SK-N-SH (cell line): Measurements from ENCODE around the gene BTBD9. TPM values are rescaled to one million over a fixed set of nuclear protein-coding genes. Genes with fewer than 3 reads are reported as not detected.

Source experiments
- CTCF ChIA-PET: fragments of 300-600, 350-600 bp; formaldehyde crosslinking; extraction: SDS; loops from one replicate; lab custom pipeline; 2021; lab: Yijun Ruan, JAX
- POLR2A ChIA-PET: fragments of 350-600 bp; sonication (Branson Sonifier 250); formaldehyde crosslinking; extraction: SDS; loops from one replicate; lab custom pipeline; 2020; ENCODE audit warnings: antibody characterized with exemption, inconsistent platforms; lab: Yijun Ruan, JAX
- DNase-seq: peaks from one replicate; pipeline ENCODE4 v3.0.0; 2012
- H2AFZ ChIP-seq: fragments of 200-600 bp; sonication (generic); 2 replicates; pipeline ENCODE4 v1.8.1; 2016; ENCODE audit warnings: antibody characterized with exemption, mild to moderate bottlenecking, low read depth
- H3F3A ChIP-seq: fragments of 200-600 bp; sonication (generic); replicated peaks from 2 replicates; pipeline ENCODE3; 2016; ENCODE audit warnings: antibody characterized with exemption, mild to moderate bottlenecking; ENCODE audit not compliant: insufficient read depth
- H3K27ac ChIP-seq, 2 experiments: fragments of 200-500 bp in 1 of 2; fragments of 200-600 bp in 1 of 2; sonication (Bioruptor generic) in 1 of 2; sonication (generic), shearing (Covaris generic) in 1 of 2; 2 replicates each; pipeline versions ENCODE4 v1.5.1 to v1.6.1; 2014 to 2016; ENCODE audit warnings: low read depth in 2 of 2, inconsistent platforms in 1 of 2, low read length in 1 of 2, mild to moderate bottlenecking in 1 of 2, mixed read lengths in 1 of 2
- H3K27me3 ChIP-seq: fragments of 200-600 bp; sonication (generic), shearing (Covaris generic); 2 replicates; pipeline ENCODE4 v1.6.1; 2016; ENCODE audit warnings: mixed run types; ENCODE audit not compliant: insufficient read depth
- H3K36me3 ChIP-seq, 2 experiments: fragments of 200-500 bp in 1 of 2; fragments of 200-600 bp in 1 of 2; sonication (Bioruptor generic) in 1 of 2; sonication (generic) in 1 of 2; replicated peaks in 1 of 2; 2 replicates each; pipeline versions ENCODE3 to v1.5.1; 2014 to 2016; ENCODE audit warnings: low read length in 1 of 2, mild to moderate bottlenecking in 1 of 2; ENCODE audit not compliant: insufficient read depth in 2 of 2, control insufficient read depth in 1 of 2
- H3K4me1 ChIP-seq, 2 experiments: fragments of 200-500 bp in 1 of 2; fragments of 200-600 bp in 1 of 2; sonication (Bioruptor generic) in 1 of 2; sonication (generic), shearing (Covaris generic) in 1 of 2; 2 replicates each; pipeline versions ENCODE4 v1.5.1 to v1.6.1; 2014 to 2016; ENCODE audit warnings: low read depth in 1 of 2, low read length in 1 of 2, mixed run types in 1 of 2; ENCODE audit not compliant: insufficient read depth in 2 of 2, control insufficient read depth in 1 of 2
- H3K4me2 ChIP-seq: fragments of 200-600 bp; sonication (generic), shearing (Covaris generic); 2 replicates; pipeline ENCODE4 v1.6.1; 2017; ENCODE audit warnings: mixed run types
- H3K4me3 ChIP-seq, 2 experiments: fragments of 200-500 bp in 1 of 2; fragments of 200-600 bp in 1 of 2; sonication (Bioruptor generic) in 1 of 2; sonication (generic), shearing (Covaris generic) in 1 of 2; 2 replicates each; pipeline versions ENCODE4 v1.5.1 to v1.8.1; 2014 to 2016; ENCODE audit warnings: low read depth in 2 of 2, inconsistent platforms in 1 of 2, low read length in 1 of 2, mild to moderate bottlenecking in 1 of 2, mixed read lengths in 1 of 2, moderate library complexity in 1 of 2
- H3K79me2 ChIP-seq: fragments of 200-600 bp; sonication (generic); 2 replicates; pipeline ENCODE4 v1.8.1; 2017; ENCODE audit warnings: mild to moderate bottlenecking; ENCODE audit not compliant: insufficient read depth
- H3K9ac ChIP-seq: fragments of 200-600 bp; sonication (generic); 2 replicates; pipeline ENCODE4 v1.6.1; 2017; ENCODE audit warnings: mixed run types
- H3K9me2 ChIP-seq: fragments of 200-600 bp; sonication (generic); 2 replicates; pipeline ENCODE4 v1.6.1; 2017; ENCODE audit warnings: mixed run types
- H3K9me3 ChIP-seq: fragments of 200-600 bp; sonication (generic); 2 replicates; pipeline ENCODE4 v1.6.1; 2017; ENCODE audit warnings: mixed run types, mild to moderate bottlenecking, moderate library complexity
- H4K20me1 ChIP-seq: fragments of 200-600 bp; sonication (generic); 2 replicates; pipeline ENCODE4 v1.6.1; 2017; ENCODE audit warnings: mild to moderate bottlenecking, mixed run types; ENCODE audit not compliant: insufficient read depth
- FOXM1 ChIP-seq: IDR thresholded peaks from 2 replicates; pipeline ENCODE4 v1.4.0; 2012; ENCODE audit warnings: low read depth, mild to moderate bottlenecking
- GABPA ChIP-seq: IDR thresholded peaks from 2 replicates; pipeline ENCODE4 v1.4.0; 2012; ENCODE audit warnings: low read depth, mild to moderate bottlenecking
- GATA2 ChIP-seq: sonication (generic); formaldehyde crosslinking; IDR thresholded peaks from 2 replicates; pipeline ENCODE4 v1.5.0; 2020; ENCODE audit warnings: mild to moderate bottlenecking, missing genetic modification reagents
- MXI1 ChIP-seq: IDR thresholded peaks from 2 replicates; pipeline ENCODE4 v1.6.1; 2012; ENCODE audit warnings: mild to moderate bottlenecking, low read depth, low read length, improper control_type of control experiment
- RAD21 ChIP-seq: IDR thresholded peaks from 2 replicates; pipeline ENCODE4 v1.6.1; 2012; ENCODE audit warnings: mild to moderate bottlenecking, low read length
- RCOR1 ChIP-seq: fragments of 150-350 bp; IDR thresholded peaks from 2 replicates; pipeline ENCODE4 v1.6.1; 2017; ENCODE audit warnings: antibody characterized with exemption, low read length
- RXRA ChIP-seq: IDR thresholded peaks from 2 replicates; pipeline ENCODE4 v1.4.0; 2012; ENCODE audit warnings: low read depth, mild to moderate bottlenecking, borderline replicate concordance
- SIN3A ChIP-seq: IDR thresholded peaks from 2 replicates; pipeline ENCODE4 v1.6.1; 2012; ENCODE audit warnings: low read depth, mild to moderate bottlenecking, low read length, moderate library complexity, borderline replicate concordance
- SMC3 ChIP-seq: IDR thresholded peaks from 2 replicates; pipeline ENCODE4 v1.6.1; 2012; ENCODE audit warnings: low read depth, low read length, improper control_type of control experiment
- TCF12 ChIP-seq: IDR thresholded peaks from 2 replicates; pipeline ENCODE4 v1.4.0; 2012
- WGBS: methylation state at CpG from one replicate; pipeline ENCODE4 v1.1.6; 2017; ENCODE audit warnings: low lambda C conversion rate; 5-methylcytosine and 5-hydroxymethylcytosine counted together
- polyA plus RNA-seq, 3 experiments: library from polyadenylated mRNA; depleted of rRNA; stranded (reverse); fragments of >200 nt; gene quantifications; 2 replicates each; pipeline ENCODE4 v1.2.3, GENCODE V29; 2012
- TF ChIP-seq, protein P1 (sequence below): IDR thresholded peaks from 2 replicates; pipeline ENCODE4 v1.4.0; 2012; ENCODE audit warnings: low read depth
- TF ChIP-seq, protein P2 (sequence below): IDR thresholded peaks from 2 replicates; pipeline ENCODE4 v1.6.1; 2012; ENCODE audit warnings: mild to moderate bottlenecking, low read depth, low read length, moderate library complexity

Gene BTBD9
- polyA plus RNA-seq, 1 of the 3 experiments (the other 2 are of a cell fraction): 2.2 TPM

DNA sequence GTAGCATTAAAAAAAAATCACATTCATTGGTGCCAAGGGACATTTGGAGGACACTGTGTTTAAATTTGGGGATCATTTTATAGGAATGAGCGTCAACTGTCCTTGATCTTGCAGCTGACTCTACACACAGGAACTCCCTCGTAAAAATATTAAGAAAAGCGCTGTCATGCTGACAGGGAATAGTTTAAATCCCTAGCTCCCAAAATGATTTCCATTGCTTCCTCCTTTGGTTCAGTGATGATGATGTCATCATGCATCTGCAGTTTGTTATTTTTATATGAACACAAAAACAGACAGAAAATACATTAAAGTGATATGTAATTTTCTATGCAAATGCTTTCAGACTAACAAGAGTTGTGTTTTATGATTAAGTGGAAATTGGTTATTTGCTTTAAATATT, 275.6 kb downstream of the BTBD9 start:
- Histone ChIP-seq H3K4me2 (no peak overlapping the region), H3K4me1 (peaks cover 0 to 12% of the 10 kb centered on the region in 2 experiments; a peak in 2 of 4 replicates), H4K20me1 (no peaks in the 10 kb centered on the region), H3F3A (no peaks in the 10 kb centered on the region), H3K36me3 (no peaks in the 10 kb centered on the region), H2AFZ (no peak overlapping the region), H3K79me2 (no peaks in the 10 kb centered on the region), H3K9me3 (no peaks in the 10 kb centered on the region), H3K9ac (no peak overlapping the region), H3K27ac (no peak overlapping the region; a peak in 1 of 4 replicates), H3K9me2 (no peaks in the 10 kb centered on the region), H3K27me3 (no peaks in the 10 kb centered on the region), H3K4me3 (no peak overlapping the region)
- POLR2A ChIA-PET: no interaction called here
- CTCF ChIA-PET: interaction anchor here (1.2 to 1.9 kb wide), 2 partner anchors 99 to 130 kb away, joined by 3 to 5 read pairs; no protein-coding TSS in a partner anchor
- WGBS: 86% methylated on average over 3 of the region's 3 CpGs
- TF ChIP-seq GABPA (no peak), RCOR1 (no peak), MXI1 (no peak)
- DNase-seq: no peak

DNA sequence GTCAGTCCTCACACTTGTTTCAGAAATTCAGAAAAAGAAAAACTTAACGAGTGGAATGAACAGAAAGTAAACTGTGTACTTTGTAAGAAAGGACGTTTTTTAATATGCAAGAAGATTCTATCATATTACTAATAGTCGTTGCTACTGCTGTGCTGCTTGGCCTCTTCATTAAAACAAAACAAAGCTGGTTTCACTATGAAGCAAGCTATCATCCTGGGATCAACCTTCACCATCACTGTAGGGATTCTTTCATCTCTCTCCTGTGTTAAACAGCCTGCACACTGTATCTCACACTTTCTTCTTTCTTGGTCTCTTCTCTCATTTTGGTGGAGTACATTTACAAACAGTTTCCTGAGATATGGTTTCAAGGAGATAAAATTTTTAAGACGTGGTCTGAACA, 284.2 kb downstream of the BTBD9 start:
- Histone ChIP-seq H3K9me3 (no peaks in the 10 kb centered on the region), H3F3A (no peaks in the 10 kb centered on the region), H2AFZ (no peak overlapping the region), H3K36me3 (no peaks in the 10 kb centered on the region), H3K4me1 (peaks cover 3 to 45% of the 10 kb centered on the region in 2 experiments; a peak in 2 of 4 replicates), H3K27me3 (no peaks in the 10 kb centered on the region), H3K4me2 (no peak overlapping the region), H3K9me2 (no peaks in the 10 kb centered on the region), H3K9ac (no peak overlapping the region), H3K4me3 (no peak overlapping the region), H3K79me2 (no peaks in the 10 kb centered on the region), H4K20me1 (no peaks in the 10 kb centered on the region), H3K27ac (peak overlapping the region in 1 of 2 experiments; percentile 98; a peak in 2 of 4 replicates)
- DNase-seq: no peak
- 68% methylated on average over 4 of the region's 4 CpGs for WGBS
- no peak for TF ChIP-seq RXRA
- TF ChIP-seq, protein P1, sequence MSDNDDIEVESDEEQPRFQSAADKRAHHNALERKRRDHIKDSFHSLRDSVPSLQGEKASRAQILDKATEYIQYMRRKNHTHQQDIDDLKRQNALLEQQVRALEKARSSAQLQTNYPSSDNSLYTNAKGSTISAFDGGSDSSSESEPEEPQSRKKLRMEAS: no peak
- no peak for TF ChIP-seq FOXM1
- TF ChIP-seq SMC3: no peak
- no peak for TF ChIP-seq GATA2 (CRISPR knock-in tag)
- no peak for TF ChIP-seq RAD21
- no peak for TF ChIP-seq SIN3A
- TF ChIP-seq GABPA: no peak
- TF ChIP-seq TCF12: no peak
- TF ChIP-seq, protein P2, sequence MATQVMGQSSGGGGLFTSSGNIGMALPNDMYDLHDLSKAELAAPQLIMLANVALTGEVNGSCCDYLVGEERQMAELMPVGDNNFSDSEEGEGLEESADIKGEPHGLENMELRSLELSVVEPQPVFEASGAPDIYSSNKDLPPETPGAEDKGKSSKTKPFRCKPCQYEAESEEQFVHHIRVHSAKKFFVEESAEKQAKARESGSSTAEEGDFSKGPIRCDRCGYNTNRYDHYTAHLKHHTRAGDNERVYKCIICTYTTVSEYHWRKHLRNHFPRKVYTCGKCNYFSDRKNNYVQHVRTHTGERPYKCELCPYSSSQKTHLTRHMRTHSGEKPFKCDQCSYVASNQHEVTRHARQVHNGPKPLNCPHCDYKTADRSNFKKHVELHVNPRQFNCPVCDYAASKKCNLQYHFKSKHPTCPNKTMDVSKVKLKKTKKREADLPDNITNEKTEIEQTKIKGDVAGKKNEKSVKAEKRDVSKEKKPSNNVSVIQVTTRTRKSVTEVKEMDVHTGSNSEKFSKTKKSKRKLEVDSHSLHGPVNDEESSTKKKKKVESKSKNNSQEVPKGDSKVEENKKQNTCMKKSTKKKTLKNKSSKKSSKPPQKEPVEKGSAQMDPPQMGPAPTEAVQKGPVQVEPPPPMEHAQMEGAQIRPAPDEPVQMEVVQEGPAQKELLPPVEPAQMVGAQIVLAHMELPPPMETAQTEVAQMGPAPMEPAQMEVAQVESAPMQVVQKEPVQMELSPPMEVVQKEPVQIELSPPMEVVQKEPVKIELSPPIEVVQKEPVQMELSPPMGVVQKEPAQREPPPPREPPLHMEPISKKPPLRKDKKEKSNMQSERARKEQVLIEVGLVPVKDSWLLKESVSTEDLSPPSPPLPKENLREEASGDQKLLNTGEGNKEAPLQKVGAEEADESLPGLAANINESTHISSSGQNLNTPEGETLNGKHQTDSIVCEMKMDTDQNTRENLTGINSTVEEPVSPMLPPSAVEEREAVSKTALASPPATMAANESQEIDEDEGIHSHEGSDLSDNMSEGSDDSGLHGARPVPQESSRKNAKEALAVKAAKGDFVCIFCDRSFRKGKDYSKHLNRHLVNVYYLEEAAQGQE: no peak
- ChIA-PET CTCF (interaction anchor here (0.6 to 0.7 kb wide), 2 partner anchors 650 to 1518 kb away, joined by 3 read pairs; no protein-coding TSS in a partner anchor), POLR2A (no interaction called here)
